GM12878 (cell line): ENCODE measurements around the gene TFDP1. TPM values are rescaled to one million over a fixed set of nuclear protein-coding genes. Genes with fewer than 3 reads are reported as not detected.

Experiments
- ATAC-seq: fragments of 200-7000 bp; cut with Tn5 transposase; 3 replicates; pipeline ENCODE4 v1.9.1; 2020; ENCODE audit warnings: mild to moderate bottlenecking, moderate library complexity
- BruUV-seq: library from RNA; stranded (reverse); fragments of 400-500 nt; replicated peaks from 2 replicates; lab custom pipeline; 2021; lab: Mats Ljungman, UMichigan
- CTCF ChIA-PET: fragments of 300-600 bp; sonication (Branson Sonifier 250); formaldehyde crosslinking; extraction: SDS; loops from one replicate; lab custom pipeline; 2021; ENCODE audit warnings: inconsistent platforms; lab: Yijun Ruan, JAX
- POLR2A ChIA-PET: fragments of 350-600 bp; formaldehyde crosslinking; extraction: SDS; loops from one replicate; lab custom pipeline; 2021; ENCODE audit warnings: inconsistent platforms; lab: Charles Lee
- RAD21 ChIA-PET: fragments of 300-600 bp; sonication (Branson Sonifier 250); formaldehyde crosslinking; loops from one replicate; lab custom pipeline; 2023; ENCODE audit warnings: antibody characterized with exemption; ENCODE audit not compliant: unreplicated experiment; lab: Charles Lee
- SMC1A ChIA-PET: fragments of 300-600 bp; sonication (Branson Sonifier 250); formaldehyde crosslinking; loops from one replicate; lab custom pipeline; 2023; ENCODE audit not compliant: unreplicated experiment, uncharacterized antibody; lab: Charles Lee
- DNase-seq: peaks from one replicate; pipeline ENCODE4 v3.0.0-alpha.2; 2011; ENCODE audit warnings: low read depth, low spot score
- FAIRE-seq: peaks from 3 replicates; lab custom pipeline; 2011; peaks lifted over from hg19 to GRCh38; lab: Jason Lieb, UNC
- H2AFZ ChIP-seq: 2 replicates; pipeline ENCODE4 v1.6.0; 2011; ENCODE audit warnings: low read depth, low read length, control low read depth; ENCODE audit not compliant: control insufficient read depth
- H3K27ac ChIP-seq: 2 replicates; pipeline ENCODE4 v1.5.1; 2011; ENCODE audit warnings: control low read depth; ENCODE audit not compliant: control insufficient read depth, insufficient read depth
- H3K27me3 ChIP-seq, 2 experiments: replicated peaks in 1 of 2; 2 replicates each; pipeline versions ENCODE4 v1.6.0 to v1.6.1; 2011; ENCODE audit warnings: low read length in 1 of 2; ENCODE audit not compliant: control insufficient read depth in 2 of 2, insufficient read depth in 2 of 2
- H3K36me3 ChIP-seq, 2 experiments: 2 replicates each; pipeline ENCODE4 v1.5.1; 2011; ENCODE audit warnings: low read length in 1 of 2; ENCODE audit not compliant: control insufficient read depth in 2 of 2, insufficient read depth in 2 of 2
- H3K4me1 ChIP-seq: 2 replicates; pipeline ENCODE4 v1.6.1; 2011; ENCODE audit warnings: mild to moderate bottlenecking, low read length, moderate library complexity, mixed read lengths; ENCODE audit not compliant: control insufficient read depth, insufficient read depth
- H3K4me2 ChIP-seq: 2 replicates; pipeline ENCODE4 v1.6.0; 2011; ENCODE audit warnings: control low read depth; ENCODE audit not compliant: control insufficient read depth, insufficient read depth
- H3K4me3 ChIP-seq: fragments of 200-600 bp; sonication (generic); 2 replicates; pipeline ENCODE4 v1.5.1; 2016
- H3K79me2 ChIP-seq: 2 replicates; pipeline ENCODE4 v1.6.0; 2011; ENCODE audit warnings: low read length; ENCODE audit not compliant: control insufficient read depth, insufficient read depth
- H3K9ac ChIP-seq: 2 replicates; pipeline ENCODE4 v1.8.0; 2011; ENCODE audit warnings: low read length, control low read depth, mixed read lengths; ENCODE audit not compliant: control insufficient read depth, insufficient read depth
- H3K9me3 ChIP-seq: replicated peaks from 3 replicates; pipeline ENCODE4 v1.5.1; 2011; ENCODE audit warnings: mild to moderate bottlenecking, low read length; ENCODE audit not compliant: control insufficient read depth, insufficient read depth
- H4K20me1 ChIP-seq: 2 replicates; pipeline ENCODE4 v1.6.0; 2011; ENCODE audit not compliant: control insufficient read depth, insufficient read depth
- BRCA1 ChIP-seq: IDR thresholded peaks from 2 replicates; pipeline ENCODE4 v1.6.1; 2011; ENCODE audit warnings: low read depth, low read length, improper control_type of control experiment
- CTCF ChIP-seq, 3 experiments: IDR thresholded peaks in 2 of 3; conservative IDR thresholded peaks in 1 of 3; 2 replicates each; pipeline ENCODE4 v1.5.1; 2011; ENCODE audit warnings: low read depth in 3 of 3, low read length in 3 of 3, mild to moderate bottlenecking in 3 of 3, control low read depth in 2 of 3, moderate library complexity in 2 of 3, inconsistent platforms in 1 of 3, mixed read lengths in 1 of 3; ENCODE audit not compliant: control insufficient read depth in 2 of 3, insufficient read depth in 1 of 3; ENCODE audit errors: extremely low read depth in 1 of 3
- HDGF ChIP-seq: fragments of 450-650 bp; IDR thresholded peaks from 2 replicates; pipeline ENCODE4 v1.6.1; 2016; ENCODE audit warnings: antibody characterized with exemption
- NR2C1 ChIP-seq: fragments of 450-650 bp; IDR thresholded peaks from 2 replicates; pipeline ENCODE4 v1.6.1; 2017; ENCODE audit warnings: antibody characterized with exemption, mild to moderate bottlenecking, moderate library complexity
- RAD21 ChIP-seq: IDR thresholded peaks from 2 replicates; pipeline ENCODE4 v1.6.1; 2011; ENCODE audit warnings: mild to moderate bottlenecking, low read depth, low read length, moderate library complexity; ENCODE audit not compliant: insufficient read depth
- SMC3 ChIP-seq: IDR thresholded peaks from 2 replicates; pipeline ENCODE4 v1.6.1; 2011; ENCODE audit warnings: low read length, improper control_type of control experiment, borderline replicate concordance
- TAF1 ChIP-seq: IDR thresholded peaks from 2 replicates; pipeline ENCODE4 v1.6.1; 2011; ENCODE audit warnings: mild to moderate bottlenecking, low read depth, low read length, borderline replicate concordance
- WRNIP1 ChIP-seq: IDR thresholded peaks from 2 replicates; pipeline ENCODE4 v1.6.1; 2011; ENCODE audit warnings: low read depth, low read length, improper control_type of control experiment, borderline replicate concordance
- WGBS: methylation state at CpG from one replicate; pipeline ENCODE4 v1.1.6; 2016; ENCODE audit warnings: low lambda C conversion rate; ENCODE audit not compliant: insufficient replicate concordance, insufficient coverage; ENCODE audit errors: missing lambda C conversion rate; 5-methylcytosine and 5-hydroxymethylcytosine counted together
- in situ Hi-C: fragments of 300-500 bp; cut with MboI; formaldehyde crosslinking; loops from 9 replicates; pipeline ENCODE4 v1.14.3; 2018; ENCODE audit warnings: mixed read lengths
- intact Hi-C: fragments of 100-400 bp; cut with micrococcal nuclease; formaldehyde crosslinking; loops from one replicate; pipeline ENCODE4 v1.14.2; 2022; ENCODE audit not compliant: unreplicated experiment
- polyA plus RNA-seq, 11 experiments: library from polyadenylated mRNA; depleted of rRNA in 4 of 11; unstranded in 6 of 11; stranded (reverse) in 5 of 11; fragments of >200 nt; fragmentation: Nextera tagmentation in 4 of 11; fragmentation: Illumina TruSeq in 1 of 11; extraction: Ambion mirVana in 4 of 11; extraction: Trizol in 1 of 11; gene quantifications; 1 replicate in 1 of 11; 2 replicates in 10 of 11; pipeline versions ENCODE4 v1.2.1 to v1.2.3, GENCODE V29; 2011 to 2016; ENCODE audit warnings: inconsistent platforms in 2 of 11, missing spikeins in 2 of 11, low read depth in 1 of 11
- total RNA-seq, 4 experiments: library from RNA; depleted of rRNA in 3 of 4; stranded (reverse); fragments of >200 nt in 3 of 4; fragmentation: Illumina TruSeq in 1 of 4; extraction: Trizol in 1 of 4; gene quantifications; 2 replicates each; pipeline versions ENCODE4 v1.2.1 to v1.2.3, GENCODE V29; 2013 to 2021

TFDP1 gene
- total and polyA plus RNA-seq, 10 of the 15 experiments (the other 5 are each of a cell fraction or from before 2014, with no cell fraction given) = 37.7 to 254 (median 119) TPM

- no peak for TF ChIP-seq BRCA1
- no peak for TF ChIP-seq TAF1
- TF ChIP-seq HDGF = no peak
- no peak for TF ChIP-seq NR2C1
Measured at GRCh38 chr13:113561417-113562084, 23.0 kb upstream of the TFDP1 start (continued).

- no peak overlapping the region for H3K4me3 ChIP-seq
- H3K27ac ChIP-seq = no peak overlapping the region
- RAD21 ChIA-PET = interaction anchor here (0.6 to 1.2 kb wide), 4 partner anchors 69 to 619 kb away, joined by 4 to 5 read pairs (median 4); partner anchors contain the start of gene DCUN1D2
- FAIRE-seq (peak; percentile 72), ATAC-seq (peak; percentile 92), DNase-seq (no peak)
- no peaks in the 10 kb centered on the region for H3K4me1 ChIP-seq
- SMC1A ChIA-PET = interaction anchor here (1.2 to 1.3 kb wide), 2 partner anchors 13 to 74 kb away, joined by 3 to 4 read pairs; no protein-coding TSS in a partner anchor
- CTCF ChIA-PET = interaction anchor here (0.7 to 2.3 kb wide), 12 partner anchors 8 to 619 kb away, joined by 3 to 20 read pairs (median 4); partner anchors contain the start of gene DCUN1D2
- in situ Hi-C loops (no loop called here), intact Hi-C loops (loop anchor here (1.0 to 2.0 kb wide), 2 partner anchors 104 to 619 kb away; no protein-coding TSS in a partner anchor)
- no TSS peak for BruUV-seq
- H3K36me3 ChIP-seq = no peaks in the 10 kb centered on the region
- H3K79me2 ChIP-seq = no peaks in the 10 kb centered on the region
- no peaks in the 10 kb centered on the region; the same call in 1 of the 2 replicates for H4K20me1 ChIP-seq
- H3K9me3 ChIP-seq = no peaks in the 10 kb centered on the region
- POLR2A ChIA-PET = no interaction called here
- H3K9ac ChIP-seq = no peak overlapping the region
- no peaks in the 10 kb centered on the region for H3K27me3 ChIP-seq
- 29% methylated on average over 14 of the region's 14 CpGs for WGBS
- no peak overlapping the region for H3K4me2 ChIP-seq
- H2AFZ ChIP-seq = no peak overlapping the region
- TF ChIP-seq SMC3 (peak; percentile 52; the same call in 1 of the 2 replicates), WRNIP1 (no peak), RAD21 (peak; percentile 71), CTCF (IDR thresholded peaks at IDR 0.05 in 2 of 3, conservative IDR thresholded peaks at IDR 0.05 in 1 of 3; ENCODE audit: control insufficient read depth in 2 of 3, extremely low read depth in 1 of 3, insufficient read depth in 1 of 3, low read depth in 3 of 3, low read length in 3 of 3) (peak; percentile 65 to 80 (median 75))
Measured at GRCh38 chr13:113562085-113562749, 22.3 kb upstream of the TFDP1 start.
